H1 (cell line): Measurements from ENCODE around the gene NTN1.

Experiments
- KDM5A ChIP-seq: fragments of 200-600 bp; IDR thresholded peaks from 2 replicates; pipeline ENCODE4 v1.7.1; 2012; ENCODE audit warnings: mild to moderate bottlenecking, low read length, inconsistent platforms, mixed read lengths
- MAX ChIP-seq: IDR thresholded peaks from 2 replicates; pipeline ENCODE4 v1.6.1; 2012; ENCODE audit warnings: inconsistent platforms

- TF ChIP-seq MAX (no peak), KDM5A (no peak)
Measured at GRCh38 chr17:9127340-9127739, 106.0 kb downstream of the NTN1 start.
